A172 (cell line): ENCODE results near the gene DIS3L. TPM values are rescaled to one million over a fixed set of nuclear protein-coding genes. Genes with fewer than 3 reads are reported as not detected.
"Not testable (repeated sequence)": the region's sequence is repeated elsewhere in the genome, so short reads cannot be mapped to it uniquely, and the experiment has no call there.

Experiments used
- DNase-seq: peaks from one replicate; pipeline ENCODE4 v3.0.0-alpha.2; 2015; ENCODE audit warnings: low spot score
- total RNA-seq: library from RNA; depleted of rRNA; stranded (reverse); fragments of >200 nt; shearing (Covaris generic); gene quantifications from 2 replicates; pipeline ENCODE4 v1.2.3, GENCODE V29; 2014

Gene DIS3L
- total RNA-seq, 1 experiment from 2014 or later, result 38.9 TPM

- no peak for DNase-seq
These were observed 17.4 kb downstream of the DIS3L start for GRCh38 chr15:66310786-66311185.

DNA sequence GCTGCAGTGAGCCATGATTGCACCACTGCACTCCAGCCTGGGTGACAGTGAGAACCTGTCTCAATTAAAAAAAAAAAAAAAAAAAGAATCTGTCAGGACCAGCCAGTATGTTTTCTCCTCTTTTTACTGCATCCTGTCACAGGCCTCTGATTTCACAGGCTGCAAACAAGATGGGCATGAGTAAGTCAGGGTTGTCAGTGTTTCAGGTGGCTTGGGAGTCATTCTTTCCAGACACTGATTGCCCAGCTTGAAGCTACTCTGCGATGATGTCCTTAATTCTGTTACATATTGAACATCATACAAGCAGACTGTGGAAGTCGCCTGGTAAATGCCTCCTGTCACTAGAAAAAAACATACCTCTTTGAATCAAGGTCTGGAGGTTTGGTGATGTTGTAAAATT, 18.8 kb downstream of the DIS3L start:
- no peak for DNase-seq

GRCh38 chr15:66323312-66323928, 30.1 kb downstream of the DIS3L start:
- no peak for DNase-seq

GRCh38 chr15:66326051-66326450, 32.7 kb downstream of the DIS3L start:
- no peak for DNase-seq

DNA sequence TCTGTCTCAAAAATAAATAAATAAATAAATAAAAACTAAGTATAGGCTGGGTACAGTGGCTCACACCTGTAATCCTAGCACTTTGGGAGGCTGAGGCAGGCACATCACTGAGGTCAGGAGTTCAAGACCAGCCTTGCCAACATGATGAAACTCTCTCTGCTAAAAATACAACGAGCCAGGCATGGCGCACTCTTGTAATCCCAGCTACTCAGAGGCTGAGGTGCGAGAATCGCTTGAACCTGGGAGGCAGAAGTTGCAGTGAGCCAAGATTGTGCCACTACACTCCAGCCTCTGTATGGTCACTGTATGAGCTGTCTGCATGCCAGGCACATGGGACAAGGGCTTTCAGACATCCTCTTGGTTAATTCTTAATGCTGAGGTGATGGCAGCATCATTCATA, 34.4 kb downstream of the DIS3L start:
- DNase-seq, result no peak

GRCh38 chr15:66328771-66329170, 35.4 kb downstream of the DIS3L start:
- DNase-seq, result no peak

DNA sequence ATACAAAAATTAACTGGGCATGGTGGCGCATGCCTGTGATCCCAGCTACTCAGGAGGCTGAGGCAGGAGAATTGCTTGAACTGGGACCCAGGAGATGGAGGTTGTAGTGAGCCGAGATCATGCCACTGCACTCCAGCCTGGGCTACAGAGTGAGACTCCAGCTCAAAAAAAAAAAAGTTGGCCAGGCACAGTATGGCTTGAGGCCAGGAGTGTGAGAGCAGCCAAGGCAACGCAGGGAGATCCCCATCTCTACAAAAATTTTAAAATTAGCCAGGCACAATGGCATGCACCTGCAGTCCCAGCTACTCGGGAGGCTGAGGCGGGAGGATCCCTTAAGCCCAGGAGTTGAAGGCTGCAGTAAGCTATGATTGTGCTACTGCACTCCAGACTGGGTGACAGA, 55.2 kb downstream of the DIS3L start:
- DNase-seq, result not testable (repeated sequence)

DNA sequence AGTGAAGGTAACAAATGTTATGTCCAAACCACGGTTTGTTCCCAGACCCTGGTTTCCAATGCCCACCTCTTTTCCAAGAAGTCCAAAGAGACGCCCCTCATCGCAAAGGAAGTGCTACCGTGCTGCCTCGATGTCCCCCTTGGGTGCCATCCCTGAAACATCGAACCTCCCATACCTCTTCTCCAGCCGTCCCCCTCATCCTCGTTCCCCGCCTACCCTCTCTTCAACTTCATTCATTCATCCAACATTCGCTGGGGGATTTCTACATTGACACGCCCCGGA, 62.6 kb downstream of the DIS3L start:
- no peak for DNase-seq

- peak; percentile 87 for DNase-seq
These were observed 63.2 kb downstream of the DIS3L start, which contains the start of gene TIPIN for GRCh38 chr15:66356359-66357236. Gene TIPIN, minus strand, starts transcription at chr15:66356685. Its CDS starts 3,738 bp downstream, at chr15:66352947.

GRCh38 chr15:66359740-66360139, 66.4 kb downstream of the DIS3L start:
- DNase-seq, result peak; percentile 6

DNA sequence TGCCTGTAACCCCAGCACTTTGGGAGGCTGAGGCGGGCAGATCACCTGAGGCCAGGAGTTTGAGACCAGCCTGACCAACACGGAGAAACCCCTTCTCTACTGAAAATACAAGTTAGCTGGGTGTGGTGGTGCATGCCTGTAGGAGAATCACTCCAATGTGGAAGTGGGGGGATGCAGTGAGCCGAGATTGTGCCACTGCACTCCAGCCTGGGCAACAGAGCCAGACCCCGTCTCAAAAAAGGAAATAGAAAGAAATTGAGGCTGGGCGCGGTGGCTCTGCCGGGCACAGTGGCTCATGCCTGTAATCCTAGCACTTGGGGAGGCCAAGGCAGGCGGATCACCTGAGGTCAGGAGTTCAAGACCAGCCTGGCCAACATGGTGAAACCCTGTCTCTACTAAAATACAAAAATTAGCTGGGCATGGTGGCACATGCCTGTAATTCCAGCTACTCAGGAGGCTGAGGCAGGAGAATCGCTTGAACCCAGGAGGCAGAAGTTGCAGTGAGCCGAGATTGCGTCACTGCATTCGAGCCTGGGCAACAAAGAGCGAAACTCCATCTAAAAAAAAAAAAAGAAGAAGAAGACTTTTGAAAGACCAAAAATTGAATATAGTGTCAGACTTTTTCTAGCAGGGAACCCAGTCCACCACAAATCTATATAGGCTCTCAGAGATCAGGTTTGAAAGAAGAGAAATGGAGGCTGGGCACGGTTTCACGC, 68.5 kb downstream of the DIS3L start:
- DNase-seq, result not testable (repeated sequence)

DNA sequence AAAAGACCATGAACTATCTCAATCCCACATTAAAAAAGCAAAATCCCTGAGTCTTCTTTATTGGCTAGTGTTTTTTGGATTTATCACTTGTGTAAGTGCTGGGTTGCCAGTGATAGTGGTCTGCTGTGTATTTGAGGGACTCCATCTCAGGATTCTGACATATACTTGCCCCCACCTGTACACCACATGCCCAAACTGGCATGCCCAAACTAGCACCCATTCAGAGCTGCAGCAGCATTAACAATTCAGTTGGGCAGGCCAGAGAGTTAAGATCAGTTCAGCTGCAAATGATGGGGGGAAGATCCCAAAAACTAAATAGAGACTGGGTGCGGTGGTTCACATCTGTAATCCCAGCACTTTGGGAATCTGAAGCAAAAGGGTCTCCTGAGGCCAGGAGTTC, 69.4 kb downstream of the DIS3L start:
- no peak for DNase-seq

- DNase-seq, result no peak
These were observed 71.7 kb downstream of the DIS3L start for GRCh38 chr15:66364944-66365528.

- peak; percentile 48 for DNase-seq
These were observed 76.6 kb downstream of the DIS3L start for GRCh38 chr15:66369773-66370651.

GRCh38 chr15:66374179-66374578, 80.8 kb downstream of the DIS3L start:
- no peak for DNase-seq

GRCh38 chr15:66378814-66379430, 85.6 kb downstream of the DIS3L start:
- DNase-seq, result no peak

GRCh38 chr15:66381376-66381775, 88.0 kb downstream of the DIS3L start:
- DNase-seq, result not testable (repeated sequence)
